WTC11 (cell line): ENCODE measurements around the gene IRF2BP1. TPM values are rescaled to one million over a fixed set of nuclear protein-coding genes. Genes with fewer than 3 reads are reported as not detected.

Source experiments
- ATAC-seq: fragments of 200-7000 bp; cut with Tn5 transposase; 2 replicates; pipeline ENCODE4 v1.10.0; 2021; ENCODE audit warnings: mild to moderate bottlenecking, moderate library complexity
- CTCF ChIA-PET: fragments of 300-600 bp; sonication (Branson Sonifier 250); formaldehyde crosslinking; loops from one replicate; lab custom pipeline; 2021; ENCODE audit warnings: antibody characterized with exemption; lab: Charles Lee
- POLR2A ChIA-PET: fragments of 350-600 bp; sonication (Branson Sonifier 250); formaldehyde crosslinking; loops from one replicate; lab custom pipeline; 2021; ENCODE audit warnings: antibody characterized with exemption; lab: Charles Lee
- DNase-seq: peaks from one replicate; pipeline ENCODE4 v3.0.0; 2021; ENCODE audit warnings: low spot score
- H3K27ac Mint-ChIP-seq: 2 replicates; pipeline ENCODE4 v1.8.0; 2021; ENCODE audit warnings: mixed read lengths
- H3K27me3 Mint-ChIP-seq: 2 replicates; pipeline ENCODE4 v1.8.0; 2021; ENCODE audit warnings: low read depth, mild to moderate bottlenecking, moderate library complexity, mixed read lengths
- H3K36me3 Mint-ChIP-seq: 2 replicates; pipeline ENCODE4 v1.8.0; 2021; ENCODE audit warnings: mixed read lengths
- H3K4me1 Mint-ChIP-seq: 2 replicates; pipeline ENCODE4 v1.8.0; 2022; ENCODE audit warnings: mixed read lengths
- H3K4me3 Mint-ChIP-seq: 2 replicates; pipeline ENCODE4 v1.8.0; 2021; ENCODE audit warnings: mild to moderate bottlenecking, moderate library complexity, mixed read lengths
- H3K9me3 Mint-ChIP-seq: 2 replicates; pipeline ENCODE4 v1.8.0; 2021; ENCODE audit warnings: mixed read lengths
- FOXJ3 ChIP-seq: sonication (generic); formaldehyde crosslinking; IDR thresholded peaks from 2 replicates; pipeline ENCODE4 v1.9.0; 2021; ENCODE audit warnings: missing genetic modification reagents, mild to moderate bottlenecking, borderline replicate concordance
- FOXK1 ChIP-seq: sonication (generic); formaldehyde crosslinking; IDR thresholded peaks from 2 replicates; pipeline ENCODE4 v1.8.0; 2022; ENCODE audit warnings: mild to moderate bottlenecking, moderate library complexity, missing genetic modification reagents
- MXD4 ChIP-seq: fragments of 250-450 bp; sonication (Bioruptor Pico); IDR thresholded peaks from 2 replicates; pipeline ENCODE4 v1.8.0; 2021; ENCODE audit warnings: mild to moderate bottlenecking, moderate library complexity, borderline replicate concordance
- MYBL2 ChIP-seq: sonication (generic); formaldehyde crosslinking; IDR thresholded peaks from 2 replicates; pipeline ENCODE4 v1.8.1; 2023; ENCODE audit warnings: mild to moderate bottlenecking, moderate library complexity, missing genetic modification reagents
- NFYB ChIP-seq: sonication (generic); formaldehyde crosslinking; conservative IDR thresholded peaks from 2 replicates; pipeline ENCODE4 v1.8.0; 2022; ENCODE audit warnings: low read depth, missing genetic modification reagents
- NR3C1 ChIP-seq: sonication (generic); formaldehyde crosslinking; conservative IDR thresholded peaks from 2 replicates; pipeline ENCODE4 v1.8.1; 2023; ENCODE audit warnings: low read depth, mild to moderate bottlenecking, missing genetic modification reagents
- SMAD4 ChIP-seq: sonication (generic); formaldehyde crosslinking; IDR thresholded peaks from 2 replicates; pipeline ENCODE4 v1.8.0; 2022; ENCODE audit warnings: mild to moderate bottlenecking, missing genetic modification reagents
- TEAD4 ChIP-seq: sonication (generic); formaldehyde crosslinking; IDR thresholded peaks from 2 replicates; pipeline ENCODE4 v1.8.0; 2022; ENCODE audit warnings: mild to moderate bottlenecking, missing genetic modification reagents
- ZNF232 ChIP-seq: sonication (generic); formaldehyde crosslinking; IDR thresholded peaks from 2 replicates; pipeline ENCODE4 v1.8.0; 2022; ENCODE audit warnings: mild to moderate bottlenecking, missing genetic modification reagents
- ZNF396 ChIP-seq: fragments of 250-450 bp; sonication (Bioruptor Pico); IDR thresholded peaks from 2 replicates; pipeline ENCODE4 v1.8.0; 2021; ENCODE audit warnings: mild to moderate bottlenecking, moderate library complexity, borderline replicate concordance
- ZNF423 ChIP-seq: fragments of 250-450 bp; sonication (Bioruptor Pico); IDR thresholded peaks from 2 replicates; pipeline ENCODE4 v2.1.2; 2022; ENCODE audit warnings: mild to moderate bottlenecking, moderate library complexity
- total RNA-seq: library from RNA; stranded (reverse); gene quantifications from 3 replicates; pipeline ENCODE4 v1.2.3, GENCODE V29; 2021
- TF ChIP-seq, protein P1 (sequence below): fragments of 250-450 bp; sonication (Bioruptor Pico); IDR thresholded peaks from 2 replicates; pipeline ENCODE4 v1.9.0; 2021; ENCODE audit warnings: moderate library complexity, mild to moderate bottlenecking, inconsistent platforms, borderline replicate concordance
- TF ChIP-seq, protein P2 (sequence below): fragments of 200-600 bp; IDR thresholded peaks from 2 replicates; pipeline ENCODE4 v1.8.0; 2022; ENCODE audit warnings: antibody characterized with exemption
- TF ChIP-seq, protein P3 (sequence below): sonication (generic); formaldehyde crosslinking; IDR thresholded peaks from 2 replicates; pipeline ENCODE4 v1.8.1; 2023; ENCODE audit warnings: mild to moderate bottlenecking, missing genetic modification reagents, moderate library complexity
- TF ChIP-seq, protein P4 (sequence below): sonication (generic); formaldehyde crosslinking; IDR thresholded peaks from 2 replicates; pipeline ENCODE4 v1.8.1; 2022; ENCODE audit warnings: missing genetic modification reagents, borderline replicate concordance
- TF ChIP-seq, protein P5 (sequence below): sonication (generic); formaldehyde crosslinking; IDR thresholded peaks from 2 replicates; pipeline ENCODE4 v1.8.1; 2022; ENCODE audit warnings: mild to moderate bottlenecking, moderate library complexity, missing genetic modification reagents
- TF ChIP-seq, protein P6 (sequence below): sonication (generic); formaldehyde crosslinking; IDR thresholded peaks from 2 replicates; pipeline ENCODE4 v1.8.0; 2023; ENCODE audit warnings: mild to moderate bottlenecking, missing genetic modification reagents
- TF ChIP-seq, protein P7 (sequence below): sonication (generic); formaldehyde crosslinking; IDR thresholded peaks from 2 replicates; pipeline ENCODE4 v1.8.0; 2023; ENCODE audit warnings: missing genetic modification reagents, mild to moderate bottlenecking, borderline replicate concordance
- TF ChIP-seq, protein P8 (sequence below): sonication (generic); formaldehyde crosslinking; IDR thresholded peaks from 2 replicates; pipeline ENCODE4 v1.8.1; 2023; ENCODE audit warnings: mild to moderate bottlenecking, missing genetic modification reagents, moderate library complexity

Gene IRF2BP1
- total RNA-seq, 1 experiment from 2014 or later, result 30.3 TPM

DNA sequence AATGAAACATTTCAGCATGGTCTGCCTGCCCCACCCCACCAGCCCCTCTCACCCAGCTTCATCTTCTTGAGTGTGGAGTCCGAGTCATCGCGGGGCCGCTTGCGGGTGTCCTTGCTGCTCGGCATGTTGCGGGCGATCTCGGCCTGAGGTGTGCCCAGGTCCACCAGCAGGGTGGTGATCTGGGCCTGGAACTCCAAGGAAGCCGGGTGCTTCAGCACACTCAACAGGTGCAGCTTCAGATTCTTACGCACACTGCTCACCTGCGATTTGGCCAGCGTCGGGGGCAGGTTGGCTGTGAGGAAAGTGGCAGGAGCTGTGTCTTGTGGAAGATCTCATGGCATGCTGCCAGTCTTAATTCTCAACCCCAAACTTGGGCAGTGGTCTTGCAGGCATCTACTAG, 43.7 kb downstream of the IRF2BP1 start (continued):
- TF ChIP-seq, protein P1, sequence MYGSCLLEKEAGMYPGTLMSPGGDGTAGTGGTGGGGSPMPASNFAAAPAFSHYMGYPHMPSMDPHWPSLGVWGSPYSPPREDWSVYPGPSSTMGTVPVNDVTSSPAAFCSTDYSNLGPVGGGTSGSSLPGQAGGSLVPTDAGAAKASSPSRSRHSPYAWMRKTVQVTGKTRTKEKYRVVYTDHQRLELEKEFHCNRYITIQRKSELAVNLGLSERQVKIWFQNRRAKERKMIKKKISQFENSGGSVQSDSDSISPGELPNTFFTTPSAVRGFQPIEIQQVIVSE (CRISPR knock-in tag), result no peak
- no peak for TF ChIP-seq ZNF232
- no peak for TF ChIP-seq ZNF396 (CRISPR knock-in tag)
- TF ChIP-seq ZNF423, result no peak
- TF ChIP-seq, protein P2, sequence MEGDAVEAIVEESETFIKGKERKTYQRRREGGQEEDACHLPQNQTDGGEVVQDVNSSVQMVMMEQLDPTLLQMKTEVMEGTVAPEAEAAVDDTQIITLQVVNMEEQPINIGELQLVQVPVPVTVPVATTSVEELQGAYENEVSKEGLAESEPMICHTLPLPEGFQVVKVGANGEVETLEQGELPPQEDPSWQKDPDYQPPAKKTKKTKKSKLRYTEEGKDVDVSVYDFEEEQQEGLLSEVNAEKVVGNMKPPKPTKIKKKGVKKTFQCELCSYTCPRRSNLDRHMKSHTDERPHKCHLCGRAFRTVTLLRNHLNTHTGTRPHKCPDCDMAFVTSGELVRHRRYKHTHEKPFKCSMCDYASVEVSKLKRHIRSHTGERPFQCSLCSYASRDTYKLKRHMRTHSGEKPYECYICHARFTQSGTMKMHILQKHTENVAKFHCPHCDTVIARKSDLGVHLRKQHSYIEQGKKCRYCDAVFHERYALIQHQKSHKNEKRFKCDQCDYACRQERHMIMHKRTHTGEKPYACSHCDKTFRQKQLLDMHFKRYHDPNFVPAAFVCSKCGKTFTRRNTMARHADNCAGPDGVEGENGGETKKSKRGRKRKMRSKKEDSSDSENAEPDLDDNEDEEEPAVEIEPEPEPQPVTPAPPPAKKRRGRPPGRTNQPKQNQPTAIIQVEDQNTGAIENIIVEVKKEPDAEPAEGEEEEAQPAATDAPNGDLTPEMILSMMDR, result no peak
- TF ChIP-seq, protein P3, sequence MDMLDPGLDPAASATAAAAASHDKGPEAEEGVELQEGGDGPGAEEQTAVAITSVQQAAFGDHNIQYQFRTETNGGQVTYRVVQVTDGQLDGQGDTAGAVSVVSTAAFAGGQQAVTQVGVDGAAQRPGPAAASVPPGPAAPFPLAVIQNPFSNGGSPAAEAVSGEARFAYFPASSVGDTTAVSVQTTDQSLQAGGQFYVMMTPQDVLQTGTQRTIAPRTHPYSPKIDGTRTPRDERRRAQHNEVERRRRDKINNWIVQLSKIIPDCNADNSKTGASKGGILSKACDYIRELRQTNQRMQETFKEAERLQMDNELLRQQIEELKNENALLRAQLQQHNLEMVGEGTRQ, result no peak
- TF ChIP-seq, protein P4, sequence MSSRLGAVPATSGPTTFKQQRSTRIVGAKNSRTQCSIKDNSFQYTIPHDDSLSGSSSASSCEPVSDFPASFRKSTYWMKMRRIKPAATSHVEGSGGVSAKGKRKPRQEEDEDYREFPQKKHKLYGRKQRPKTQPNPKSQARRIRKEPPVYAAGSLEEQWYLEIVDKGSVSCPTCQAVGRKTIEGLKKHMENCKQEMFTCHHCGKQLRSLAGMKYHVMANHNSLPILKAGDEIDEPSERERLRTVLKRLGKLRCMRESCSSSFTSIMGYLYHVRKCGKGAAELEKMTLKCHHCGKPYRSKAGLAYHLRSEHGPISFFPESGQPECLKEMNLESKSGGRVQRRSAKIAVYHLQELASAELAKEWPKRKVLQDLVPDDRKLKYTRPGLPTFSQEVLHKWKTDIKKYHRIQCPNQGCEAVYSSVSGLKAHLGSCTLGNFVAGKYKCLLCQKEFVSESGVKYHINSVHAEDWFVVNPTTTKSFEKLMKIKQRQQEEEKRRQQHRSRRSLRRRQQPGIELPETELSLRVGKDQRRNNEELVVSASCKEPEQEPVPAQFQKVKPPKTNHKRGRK, result no peak
- TF ChIP-seq, protein P5, sequence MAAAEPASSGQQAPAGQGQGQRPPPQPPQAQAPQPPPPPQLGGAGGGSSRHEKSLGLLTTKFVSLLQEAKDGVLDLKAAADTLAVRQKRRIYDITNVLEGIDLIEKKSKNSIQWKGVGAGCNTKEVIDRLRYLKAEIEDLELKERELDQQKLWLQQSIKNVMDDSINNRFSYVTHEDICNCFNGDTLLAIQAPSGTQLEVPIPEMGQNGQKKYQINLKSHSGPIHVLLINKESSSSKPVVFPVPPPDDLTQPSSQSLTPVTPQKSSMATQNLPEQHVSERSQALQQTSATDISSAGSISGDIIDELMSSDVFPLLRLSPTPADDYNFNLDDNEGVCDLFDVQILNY (CRISPR knock-in tag), result no peak

DNA sequence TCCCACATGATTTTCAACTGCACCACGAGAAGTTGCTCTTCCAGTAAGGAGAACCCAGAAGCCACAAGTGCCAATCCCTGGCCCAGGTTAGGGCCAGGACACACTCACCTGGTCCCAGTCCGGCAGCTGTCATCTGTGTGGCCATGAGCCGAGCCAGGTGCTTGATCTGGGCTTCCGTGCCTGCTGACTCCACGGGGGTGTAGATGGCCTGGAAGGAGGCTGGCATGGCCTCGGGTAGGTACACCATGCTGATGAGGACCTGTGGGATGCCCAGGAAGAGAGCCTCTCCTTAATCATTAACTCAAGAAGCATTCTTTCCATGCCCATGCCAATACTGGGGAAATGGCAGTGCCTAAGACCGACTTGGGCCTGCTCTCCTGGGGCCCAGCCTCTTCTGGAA, 51.0 kb downstream of the IRF2BP1 start:
- ChIA-PET CTCF (interaction anchor here (2.1 kb wide), 1 partner anchor 18 kb away, joined by 10 read pairs; no protein-coding TSS in a partner anchor), POLR2A (no interaction called here)
- H3K4me3 Mint-ChIP-seq, result no peak overlapping the region
- peaks cover 78% of the 10 kb centered on the region for H3K36me3 Mint-ChIP-seq
- no peak for DNase-seq
- H3K27ac Mint-ChIP-seq, result no peak overlapping the region
- ATAC-seq, result no peak
- H3K27me3 Mint-ChIP-seq, result no peaks in the 10 kb centered on the region
- no peaks in the 10 kb centered on the region for H3K4me1 Mint-ChIP-seq
- H3K9me3 Mint-ChIP-seq, result no peaks in the 10 kb centered on the region
- TF ChIP-seq MYBL2 (CRISPR knock-in tag) (no peak), FOXK1 (no peak), ZNF423 (no peak), MXD4 (CRISPR knock-in tag) (no peak), FOXJ3 (CRISPR knock-in tag) (no peak), SMAD4 (CRISPR knock-in tag) (no peak), NR3C1 (CRISPR knock-in tag) (no peak), NFYB (CRISPR knock-in tag) (no peak), TEAD4 (CRISPR knock-in tag) (no peak)
- TF ChIP-seq, protein P6, sequence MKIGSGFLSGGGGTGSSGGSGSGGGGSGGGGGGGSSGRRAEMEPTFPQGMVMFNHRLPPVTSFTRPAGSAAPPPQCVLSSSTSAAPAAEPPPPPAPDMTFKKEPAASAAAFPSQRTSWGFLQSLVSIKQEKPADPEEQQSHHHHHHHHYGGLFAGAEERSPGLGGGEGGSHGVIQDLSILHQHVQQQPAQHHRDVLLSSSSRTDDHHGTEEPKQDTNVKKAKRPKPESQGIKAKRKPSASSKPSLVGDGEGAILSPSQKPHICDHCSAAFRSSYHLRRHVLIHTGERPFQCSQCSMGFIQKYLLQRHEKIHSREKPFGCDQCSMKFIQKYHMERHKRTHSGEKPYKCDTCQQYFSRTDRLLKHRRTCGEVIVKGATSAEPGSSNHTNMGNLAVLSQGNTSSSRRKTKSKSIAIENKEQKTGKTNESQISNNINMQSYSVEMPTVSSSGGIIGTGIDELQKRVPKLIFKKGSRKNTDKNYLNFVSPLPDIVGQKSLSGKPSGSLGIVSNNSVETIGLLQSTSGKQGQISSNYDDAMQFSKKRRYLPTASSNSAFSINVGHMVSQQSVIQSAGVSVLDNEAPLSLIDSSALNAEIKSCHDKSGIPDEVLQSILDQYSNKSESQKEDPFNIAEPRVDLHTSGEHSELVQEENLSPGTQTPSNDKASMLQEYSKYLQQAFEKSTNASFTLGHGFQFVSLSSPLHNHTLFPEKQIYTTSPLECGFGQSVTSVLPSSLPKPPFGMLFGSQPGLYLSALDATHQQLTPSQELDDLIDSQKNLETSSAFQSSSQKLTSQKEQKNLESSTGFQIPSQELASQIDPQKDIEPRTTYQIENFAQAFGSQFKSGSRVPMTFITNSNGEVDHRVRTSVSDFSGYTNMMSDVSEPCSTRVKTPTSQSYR (CRISPR knock-in tag), result no peak
- TF ChIP-seq, protein P7, sequence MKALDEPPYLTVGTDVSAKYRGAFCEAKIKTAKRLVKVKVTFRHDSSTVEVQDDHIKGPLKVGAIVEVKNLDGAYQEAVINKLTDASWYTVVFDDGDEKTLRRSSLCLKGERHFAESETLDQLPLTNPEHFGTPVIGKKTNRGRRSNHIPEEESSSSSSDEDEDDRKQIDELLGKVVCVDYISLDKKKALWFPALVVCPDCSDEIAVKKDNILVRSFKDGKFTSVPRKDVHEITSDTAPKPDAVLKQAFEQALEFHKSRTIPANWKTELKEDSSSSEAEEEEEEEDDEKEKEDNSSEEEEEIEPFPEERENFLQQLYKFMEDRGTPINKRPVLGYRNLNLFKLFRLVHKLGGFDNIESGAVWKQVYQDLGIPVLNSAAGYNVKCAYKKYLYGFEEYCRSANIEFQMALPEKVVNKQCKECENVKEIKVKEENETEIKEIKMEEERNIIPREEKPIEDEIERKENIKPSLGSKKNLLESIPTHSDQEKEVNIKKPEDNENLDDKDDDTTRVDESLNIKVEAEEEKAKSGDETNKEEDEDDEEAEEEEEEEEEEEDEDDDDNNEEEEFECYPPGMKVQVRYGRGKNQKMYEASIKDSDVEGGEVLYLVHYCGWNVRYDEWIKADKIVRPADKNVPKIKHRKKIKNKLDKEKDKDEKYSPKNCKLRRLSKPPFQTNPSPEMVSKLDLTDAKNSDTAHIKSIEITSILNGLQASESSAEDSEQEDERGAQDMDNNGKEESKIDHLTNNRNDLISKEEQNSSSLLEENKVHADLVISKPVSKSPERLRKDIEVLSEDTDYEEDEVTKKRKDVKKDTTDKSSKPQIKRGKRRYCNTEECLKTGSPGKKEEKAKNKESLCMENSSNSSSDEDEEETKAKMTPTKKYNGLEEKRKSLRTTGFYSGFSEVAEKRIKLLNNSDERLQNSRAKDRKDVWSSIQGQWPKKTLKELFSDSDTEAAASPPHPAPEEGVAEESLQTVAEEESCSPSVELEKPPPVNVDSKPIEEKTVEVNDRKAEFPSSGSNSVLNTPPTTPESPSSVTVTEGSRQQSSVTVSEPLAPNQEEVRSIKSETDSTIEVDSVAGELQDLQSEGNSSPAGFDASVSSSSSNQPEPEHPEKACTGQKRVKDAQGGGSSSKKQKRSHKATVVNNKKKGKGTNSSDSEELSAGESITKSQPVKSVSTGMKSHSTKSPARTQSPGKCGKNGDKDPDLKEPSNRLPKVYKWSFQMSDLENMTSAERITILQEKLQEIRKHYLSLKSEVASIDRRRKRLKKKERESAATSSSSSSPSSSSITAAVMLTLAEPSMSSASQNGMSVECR (CRISPR knock-in tag), result no peak
- TF ChIP-seq, protein P1 (CRISPR knock-in tag), result no peak
- TF ChIP-seq, protein P8, sequence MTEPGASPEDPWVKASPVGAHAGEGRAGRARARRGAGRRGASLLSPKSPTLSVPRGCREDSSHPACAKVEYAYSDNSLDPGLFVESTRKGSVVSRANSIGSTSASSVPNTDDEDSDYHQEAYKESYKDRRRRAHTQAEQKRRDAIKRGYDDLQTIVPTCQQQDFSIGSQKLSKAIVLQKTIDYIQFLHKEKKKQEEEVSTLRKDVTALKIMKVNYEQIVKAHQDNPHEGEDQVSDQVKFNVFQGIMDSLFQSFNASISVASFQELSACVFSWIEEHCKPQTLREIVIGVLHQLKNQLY, result no peak
- TF ChIP-seq, protein P2, result no peak
